ENCODE results near the gene HOXA10.
A peak's percentile ranks its signal among the peaks of the same experiment; 100 is the strongest.

HOXA10 gene

DNA sequence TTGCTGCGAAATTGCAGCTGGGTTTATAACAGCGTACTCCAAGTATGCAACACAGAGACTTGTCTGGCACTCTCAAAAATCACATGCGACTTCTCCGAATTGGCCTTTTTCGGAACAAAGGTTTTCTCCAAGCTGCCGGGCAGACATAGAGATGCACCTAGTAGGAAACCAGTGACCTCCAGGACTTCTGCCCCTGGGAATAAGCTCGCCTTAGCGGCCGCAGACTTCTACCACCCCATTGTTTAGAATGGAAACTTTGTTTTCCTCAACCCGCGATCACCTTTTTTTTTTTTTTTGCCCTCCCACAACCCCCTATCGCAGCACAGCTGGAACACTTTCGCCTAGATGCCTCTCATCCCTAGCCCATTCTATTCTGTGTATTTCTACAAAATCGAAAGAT, 4.9 kb upstream of the HOXA10 start:
- no peak for DNase-seq

DNA sequence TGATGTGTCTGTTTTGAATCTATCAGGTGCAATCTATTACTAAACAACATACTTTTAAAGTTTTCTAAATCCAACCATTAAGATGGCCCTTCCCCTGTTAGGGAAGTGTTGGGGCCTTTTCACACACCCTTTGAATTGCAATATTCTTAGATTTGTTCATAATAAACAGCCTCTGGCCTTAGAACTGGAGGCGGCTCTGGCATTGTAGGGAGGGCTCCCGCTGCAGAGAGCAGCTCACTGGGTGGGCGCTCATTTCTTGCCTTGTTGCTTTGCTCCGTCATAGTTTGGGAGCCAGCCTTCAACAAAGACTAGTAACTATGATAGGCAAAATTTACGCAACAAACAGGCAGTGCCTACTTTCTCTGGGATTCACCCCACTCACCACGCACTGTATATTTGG, 4.2 kb upstream of the HOXA10 start:
- DNase-seq: no peak

DNA sequence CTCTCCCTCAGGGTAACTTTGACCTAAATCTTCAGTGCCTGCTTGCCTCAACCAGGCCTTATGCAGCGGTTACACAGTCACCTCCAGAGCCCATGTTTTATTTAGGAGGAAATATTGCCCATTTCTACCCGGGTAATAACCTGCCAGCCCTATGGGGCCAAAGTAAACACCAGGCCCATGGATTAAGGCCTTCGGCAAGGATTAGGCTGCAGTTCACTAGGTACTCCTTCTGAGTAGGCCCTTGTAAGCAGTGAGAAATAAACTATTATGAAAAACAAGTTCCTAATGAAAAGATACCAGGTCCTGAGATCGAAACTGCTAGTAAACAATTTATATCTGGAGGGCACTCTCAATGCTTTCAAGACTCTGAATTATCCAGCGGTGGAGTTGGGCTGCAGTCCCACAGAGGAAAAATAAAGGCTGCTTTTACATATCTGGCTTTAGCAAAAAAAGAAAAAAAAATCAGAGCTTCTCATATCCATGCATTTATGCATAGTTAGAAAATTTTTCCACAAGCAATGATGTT, 3.7 kb upstream of the HOXA10 start:
- no peak for DNase-seq

DNA sequence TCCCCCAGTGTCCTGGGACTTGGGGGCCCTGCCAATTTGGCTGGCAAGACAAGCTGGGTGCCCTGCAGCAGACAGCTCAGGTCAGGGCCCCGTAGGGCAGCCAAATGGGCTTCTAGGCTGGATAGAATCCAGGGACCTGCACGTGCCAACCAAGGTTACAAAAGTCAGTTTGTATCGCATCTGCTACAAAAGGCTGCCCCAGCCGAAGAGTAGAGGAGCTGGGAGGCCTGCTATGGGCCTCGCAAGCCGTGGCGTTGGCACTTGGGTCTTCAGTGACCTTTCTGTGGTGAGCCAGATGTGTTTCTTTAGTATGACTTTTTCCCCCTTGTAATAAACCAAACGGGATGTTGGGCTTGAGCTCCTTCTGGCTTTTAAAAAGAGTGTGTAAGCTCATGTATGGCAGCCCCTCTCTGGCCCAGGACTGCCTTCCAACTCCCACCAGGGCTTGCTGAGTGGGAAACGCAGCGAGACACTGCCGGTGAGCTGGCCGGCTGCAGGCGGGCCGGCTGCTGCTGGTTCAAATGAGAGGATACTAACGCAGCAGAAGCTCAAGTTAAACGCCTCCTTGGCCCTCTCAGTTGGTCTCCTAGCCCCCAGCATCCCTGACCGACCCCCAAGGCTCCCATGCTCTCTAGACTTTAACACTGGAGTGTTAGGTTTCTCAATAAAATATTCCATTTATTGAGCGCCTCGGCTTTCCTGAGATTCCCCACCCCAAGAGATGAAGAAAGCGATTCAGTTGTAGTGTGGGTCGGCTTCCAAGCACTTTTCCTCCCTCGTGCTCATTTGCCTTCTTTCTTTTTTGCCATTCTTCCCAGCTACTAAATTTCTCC, 3.1 kb upstream of the HOXA10 start:
- DNase-seq: no peak

DNA sequence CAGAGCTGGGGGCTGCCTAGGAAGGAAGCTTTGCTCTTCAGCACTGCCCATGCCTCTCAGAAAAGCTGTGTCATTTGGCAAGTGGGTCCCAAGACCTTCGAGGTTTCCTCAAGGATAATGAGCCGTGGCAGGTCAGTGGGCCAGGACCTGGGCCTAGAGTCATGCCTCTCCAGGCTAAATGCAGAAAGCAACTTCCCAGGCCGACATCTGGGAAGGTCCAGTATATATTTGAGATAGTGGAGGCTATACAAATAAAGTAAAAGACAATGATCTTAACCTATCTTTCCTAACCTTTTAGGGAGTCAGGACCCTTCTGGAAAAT, 2.4 kb upstream of the HOXA10 start:
- no peak for DNase-seq

DNA sequence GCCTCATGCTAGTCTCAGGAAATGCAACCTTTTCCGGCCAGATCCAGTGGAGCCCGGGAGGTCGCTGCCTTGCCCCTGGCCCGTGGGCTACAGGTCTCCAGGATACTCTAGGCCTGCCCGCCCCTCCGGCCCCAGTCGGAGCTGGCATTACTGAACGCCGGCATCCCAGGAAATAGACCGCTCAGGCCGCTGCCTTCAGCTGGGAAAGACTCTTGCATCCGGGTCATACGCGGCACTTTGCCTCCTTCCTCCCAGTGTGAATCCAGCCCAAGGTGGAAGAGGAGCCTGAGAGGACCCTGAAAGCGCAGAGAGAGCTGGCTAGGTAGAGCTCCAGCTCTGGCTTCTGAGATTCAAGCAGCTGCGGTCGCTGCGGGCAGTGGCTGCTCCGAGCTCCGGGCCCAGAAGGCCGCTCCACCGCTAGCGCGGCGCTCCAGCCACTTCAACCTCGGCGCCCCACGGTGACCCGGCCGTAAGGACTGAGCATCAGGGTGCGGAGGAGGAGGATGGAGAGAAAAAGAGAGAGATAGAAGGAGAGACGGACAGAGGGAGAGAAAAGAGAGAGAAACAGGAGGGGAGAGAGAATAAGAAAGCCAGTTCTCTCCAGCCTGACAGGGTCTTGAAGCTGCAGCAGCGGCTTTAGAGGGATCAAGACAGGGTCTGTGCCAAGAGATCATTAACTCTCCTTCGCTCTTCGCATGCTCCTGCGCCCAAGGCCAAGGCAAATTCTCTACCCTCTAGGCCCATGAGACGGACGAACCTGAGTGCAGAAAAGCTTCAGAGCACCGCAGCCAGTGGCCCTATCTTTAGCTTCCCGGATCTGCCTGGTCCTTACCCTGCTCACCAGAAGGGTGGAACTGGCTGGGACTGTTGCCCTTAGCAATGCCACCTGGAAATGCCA, 1.8 kb upstream of the HOXA10 start:
- no peak for DNase-seq

DNA sequence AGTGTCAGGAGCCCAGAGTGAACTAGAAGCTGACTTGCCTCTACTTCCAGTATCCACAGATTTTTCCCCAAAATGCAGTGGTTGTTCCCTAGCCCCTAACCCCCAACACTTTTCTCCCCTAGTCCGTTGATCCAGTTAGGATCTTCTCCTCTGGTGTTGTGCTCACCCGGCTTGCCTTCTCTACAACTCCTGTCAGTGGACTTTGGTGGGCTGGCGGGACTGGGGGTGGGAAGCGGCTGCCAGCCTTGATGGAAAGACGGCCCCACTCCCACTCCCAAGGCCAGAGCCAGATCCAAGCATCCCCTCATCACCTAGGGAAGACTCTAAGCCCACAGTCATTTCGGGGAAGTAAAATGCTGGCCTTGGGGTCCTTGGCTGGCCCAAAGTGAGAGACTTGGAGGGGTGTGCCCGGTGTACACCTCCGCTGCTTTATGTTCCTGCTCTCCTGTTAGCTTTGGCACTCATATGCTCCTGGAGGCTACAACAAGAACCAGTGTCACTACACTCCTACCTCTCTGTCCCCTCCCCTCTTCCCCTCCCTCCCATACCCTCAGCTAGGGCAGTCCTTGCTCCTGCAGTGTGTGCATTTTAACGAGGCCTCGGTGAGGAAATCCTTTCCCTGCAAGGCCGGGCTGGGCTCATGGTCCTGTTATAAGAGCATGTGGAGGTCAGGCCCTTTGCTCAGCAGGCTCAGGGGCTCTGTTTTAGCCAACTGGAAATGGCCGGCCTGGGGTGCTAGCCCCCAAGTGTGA, 930 bp upstream of the HOXA10 start:
- peak; percentile 75 for DNase-seq

DNA sequence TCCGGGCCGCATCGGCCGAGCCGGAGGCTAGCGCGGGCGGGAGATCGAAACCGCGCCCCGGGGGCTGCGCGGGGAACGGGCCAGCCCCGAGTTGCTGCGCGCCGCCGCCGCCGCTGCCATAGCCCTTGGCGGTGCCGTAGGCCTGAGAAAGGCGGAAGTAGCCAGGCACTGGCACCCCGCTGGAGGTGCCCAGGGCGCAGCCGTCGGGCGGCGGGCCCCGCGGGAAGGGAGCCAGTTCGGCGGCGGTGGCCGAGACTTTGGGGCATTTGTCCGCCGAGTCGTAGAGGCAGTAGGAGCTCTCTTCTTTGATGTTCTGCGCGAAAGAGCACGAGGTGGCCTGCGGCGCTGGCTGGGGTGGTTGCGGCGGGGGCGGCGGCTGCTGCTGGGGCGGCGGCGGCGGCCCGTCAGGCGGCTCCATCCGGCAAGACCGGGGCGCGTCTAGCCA, 587 bp downstream of the HOXA10 start:
- DNase-seq: peak; percentile 44

DNA sequence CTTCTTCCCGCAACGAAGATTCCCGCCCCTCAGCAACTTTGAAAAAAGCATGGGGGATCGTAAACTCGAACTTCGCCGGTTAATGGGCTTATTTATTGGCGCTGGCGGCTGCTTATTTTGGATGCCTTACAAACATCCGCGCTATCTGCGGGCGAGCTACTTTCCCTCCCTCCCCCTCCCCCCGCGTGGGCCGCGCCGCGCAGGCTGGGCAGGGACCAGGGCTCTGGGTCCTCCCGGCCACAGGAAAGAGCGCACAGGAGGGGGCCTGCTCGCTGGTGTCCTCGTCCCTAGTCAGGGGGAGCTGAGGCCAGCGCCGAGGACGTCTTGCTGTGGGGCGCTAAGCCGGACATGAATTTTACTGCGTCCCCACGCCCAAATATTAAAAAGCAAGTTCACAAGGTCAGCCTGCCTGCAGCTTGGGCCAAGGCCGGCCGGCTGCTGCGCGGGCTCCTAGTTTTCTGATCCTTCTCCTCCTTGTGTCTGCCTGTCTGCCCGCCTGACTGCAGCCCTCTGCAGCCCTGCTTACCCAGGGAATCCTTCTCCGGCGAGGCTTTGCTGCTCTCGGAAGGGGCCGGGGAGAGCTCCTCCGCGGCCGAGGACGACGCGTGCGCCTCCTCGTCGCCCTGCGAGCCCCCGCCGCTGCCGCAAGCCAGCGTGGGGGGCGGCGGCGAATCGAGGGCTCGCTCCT, 1.2 kb downstream of the HOXA10 start:
- DNase-seq: peak; percentile 41

DNA sequence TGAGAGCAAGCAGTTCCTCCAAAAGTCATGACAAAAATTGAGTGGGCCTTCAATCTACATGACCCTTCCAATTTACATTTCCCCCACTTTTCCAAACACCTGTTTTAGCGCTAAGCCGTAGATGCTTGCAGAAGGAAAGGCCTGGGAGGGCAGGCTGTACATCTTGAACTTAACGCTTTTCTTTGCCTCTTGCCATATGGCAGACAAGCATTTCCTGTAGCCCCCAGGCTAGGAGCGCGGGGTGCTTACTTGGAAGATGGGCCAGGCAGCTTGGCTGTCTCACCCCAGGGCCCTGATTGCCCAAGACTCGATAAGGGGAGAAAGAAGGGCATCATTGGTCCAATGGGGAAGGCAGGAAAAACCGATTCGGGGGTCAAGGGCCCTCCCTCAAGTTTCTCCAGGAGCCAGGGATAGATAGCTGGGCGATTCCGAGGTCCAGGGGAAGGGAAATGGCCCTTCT, 1.8 kb downstream of the HOXA10 start:
- no peak for DNase-seq

DNA sequence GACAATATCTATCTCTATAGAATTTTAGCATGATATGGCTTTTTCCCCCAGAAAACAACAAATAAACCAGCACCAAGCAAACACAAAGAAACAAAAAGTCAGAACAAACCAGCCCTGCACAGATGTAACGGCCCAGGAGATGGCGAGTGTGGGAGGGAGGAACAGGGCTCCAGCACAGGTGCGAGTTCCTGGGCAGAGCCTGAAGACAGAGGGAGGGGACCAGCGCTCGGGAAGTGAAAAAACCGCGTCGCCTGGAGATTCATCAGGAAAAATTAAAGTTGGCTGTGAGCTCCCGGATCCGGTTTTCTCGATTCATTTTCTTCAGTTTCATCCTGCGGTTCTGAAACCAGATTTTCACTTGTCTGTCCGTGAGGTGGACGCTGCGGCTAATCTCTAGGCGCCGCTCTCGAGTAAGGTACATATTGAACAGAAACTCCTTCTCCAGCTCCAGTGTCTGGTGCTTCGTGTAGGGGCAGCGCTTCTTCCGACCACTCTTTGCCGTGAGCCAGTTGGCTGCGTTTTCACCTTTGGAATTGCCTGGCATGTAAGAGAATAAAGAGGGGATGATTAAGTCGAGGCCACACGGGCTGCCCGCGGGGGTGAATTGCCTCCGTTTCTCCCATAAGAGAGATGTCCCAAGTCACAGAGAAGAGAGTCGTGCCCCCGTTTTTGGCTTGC, 2.3 kb downstream of the HOXA10 start:
- peak; percentile 56 for DNase-seq

DNA sequence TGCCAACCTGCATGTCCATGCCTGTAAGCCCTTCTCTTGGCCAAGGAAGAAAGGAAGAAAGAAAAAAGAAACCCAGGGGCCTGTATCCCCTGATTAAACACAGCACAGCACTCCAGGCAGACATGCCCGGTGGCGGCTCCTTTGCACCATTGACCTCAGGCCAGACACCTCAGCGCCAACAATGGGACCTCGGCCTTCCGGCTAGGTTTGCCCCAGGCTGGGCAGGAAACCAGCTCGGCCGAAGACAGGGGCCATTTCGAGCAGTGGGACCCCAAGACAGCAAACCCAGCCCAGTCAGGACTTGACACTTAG, 2.8 kb downstream of the HOXA10 start:
- DNase-seq: no peak

DNA sequence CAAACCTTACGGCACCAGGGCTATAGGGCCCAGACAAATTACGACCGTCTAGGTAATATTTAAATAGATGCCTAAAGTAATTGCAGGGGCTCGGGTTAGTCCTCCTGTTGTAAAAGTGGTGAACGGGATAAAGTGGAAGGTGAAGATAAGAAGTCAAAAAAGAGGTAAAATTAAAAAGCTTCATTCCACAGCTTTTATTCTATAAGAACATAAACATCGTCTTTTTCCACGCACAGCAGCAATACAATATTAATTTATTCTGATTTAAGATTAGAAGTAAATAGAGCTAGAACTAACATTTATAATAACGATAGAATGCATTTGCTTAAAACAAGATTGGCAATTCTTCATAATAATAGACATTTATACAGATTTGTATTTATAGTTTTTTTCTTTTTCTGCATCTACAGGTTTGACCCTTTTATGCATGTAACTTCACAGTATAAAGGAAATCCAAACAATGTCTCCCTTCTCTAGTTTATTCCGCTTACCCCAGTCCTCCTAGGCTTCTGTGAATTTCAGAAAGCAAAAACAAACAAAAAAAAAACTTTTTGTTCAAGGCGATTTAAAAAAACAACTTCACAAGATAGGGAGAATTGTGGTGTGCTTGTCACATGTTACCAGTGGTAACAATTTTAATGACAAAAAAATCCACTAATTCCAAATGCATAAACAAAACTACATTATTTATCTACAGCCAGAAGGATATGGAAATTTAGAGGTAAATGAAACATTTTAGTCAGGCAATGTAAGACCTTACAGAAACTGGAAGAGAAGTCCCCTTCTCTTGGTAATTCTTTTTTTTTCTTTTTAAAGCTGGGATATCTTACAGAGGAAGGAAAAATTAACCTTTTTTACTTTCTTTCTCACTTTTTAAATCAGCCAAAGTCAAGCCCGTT, 3.4 kb downstream of the HOXA10 start:
- DNase-seq: no peak

DNA sequence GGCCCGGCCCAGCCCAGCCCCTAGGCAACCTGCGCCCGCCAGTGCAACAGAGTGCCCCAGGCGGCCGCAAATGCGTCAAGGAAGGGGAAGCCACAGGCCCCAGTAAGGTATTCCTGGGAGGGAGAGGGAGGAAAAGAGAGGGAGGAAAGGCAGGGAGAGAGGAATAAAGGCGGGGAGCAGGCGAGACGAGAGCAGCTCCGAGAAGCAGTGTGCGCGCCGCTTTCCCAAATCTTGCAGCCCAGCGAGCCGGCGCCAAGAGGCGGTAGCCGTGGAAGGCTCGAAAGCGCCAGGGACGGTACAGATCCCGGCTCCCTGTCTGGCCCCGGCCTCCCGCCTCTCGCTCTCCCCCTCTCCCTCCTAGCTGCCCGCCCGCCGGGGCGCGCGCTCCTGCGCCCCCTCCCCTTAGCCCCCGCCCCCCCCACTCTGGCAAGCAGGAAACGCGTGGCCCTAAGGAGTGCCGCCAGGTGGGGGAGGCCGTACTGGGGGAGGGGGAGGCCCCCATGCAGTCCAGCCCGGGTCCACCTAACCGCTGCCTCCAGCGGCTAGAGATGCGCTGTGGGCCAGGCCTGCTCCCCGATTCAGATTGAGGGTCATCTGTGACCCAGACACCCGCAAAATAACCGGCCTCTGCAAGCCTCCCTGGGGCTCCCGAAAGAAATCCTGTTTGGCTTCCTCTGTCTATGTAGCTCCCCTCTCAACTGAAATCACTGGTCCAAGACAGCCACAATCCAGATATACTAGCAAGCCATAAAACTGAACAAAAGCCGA, 4.3 kb downstream of the HOXA10 start:
- DNase-seq: peak; percentile 60

DNA sequence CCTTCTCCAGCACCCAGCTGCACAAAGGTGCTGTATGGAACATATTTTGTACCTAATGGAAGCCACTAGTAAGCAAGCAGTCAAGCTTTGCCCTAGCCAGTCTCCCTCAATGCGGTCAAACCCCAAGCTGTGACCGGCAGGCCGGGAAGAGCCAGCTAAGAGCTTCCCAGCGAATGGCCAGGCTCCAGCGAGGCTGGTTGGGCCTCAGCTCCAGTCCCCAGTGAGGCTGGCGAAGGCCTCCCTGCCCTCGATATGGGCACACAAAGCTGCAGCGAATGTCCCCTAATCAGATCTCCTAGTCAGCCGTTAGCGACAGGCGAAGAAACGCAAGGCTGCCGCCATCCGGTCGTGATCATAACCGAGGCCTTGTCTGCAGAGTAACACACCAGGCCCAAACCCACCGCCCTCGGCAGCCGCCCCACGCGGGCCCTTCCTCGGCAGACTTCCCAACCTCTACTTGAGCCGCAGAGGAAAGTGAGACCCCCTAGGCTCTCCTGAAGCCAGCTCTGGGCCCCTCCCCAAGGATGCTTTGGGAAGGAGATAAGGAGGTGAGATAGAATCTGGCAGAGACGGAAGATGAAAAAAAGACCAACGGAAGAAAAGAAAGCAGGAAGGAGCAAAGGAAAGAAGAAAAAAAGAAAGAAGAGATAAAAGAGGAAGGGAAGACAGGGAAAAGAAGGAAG, 5.7 kb downstream of the HOXA10 start:
- peak; percentile 44 for DNase-seq

DNA sequence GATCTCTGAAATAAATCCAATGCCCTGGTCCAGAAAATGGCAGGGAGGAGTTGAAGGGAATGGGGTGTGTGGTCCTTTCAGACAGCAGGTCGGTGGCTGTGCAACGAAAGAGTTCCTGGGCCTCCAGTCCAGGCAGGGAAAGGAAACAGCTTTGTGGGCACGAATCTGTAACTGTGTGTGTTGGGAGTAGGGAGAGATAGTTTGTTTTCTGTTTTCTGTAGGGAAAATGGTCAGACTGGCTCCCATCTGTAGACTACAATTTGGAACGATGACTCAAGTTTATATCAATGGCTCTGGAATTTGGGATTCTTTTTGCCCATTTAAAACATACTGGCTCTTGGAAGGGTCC, 6.2 kb downstream of the HOXA10 start:
- DNase-seq: no peak

DNA sequence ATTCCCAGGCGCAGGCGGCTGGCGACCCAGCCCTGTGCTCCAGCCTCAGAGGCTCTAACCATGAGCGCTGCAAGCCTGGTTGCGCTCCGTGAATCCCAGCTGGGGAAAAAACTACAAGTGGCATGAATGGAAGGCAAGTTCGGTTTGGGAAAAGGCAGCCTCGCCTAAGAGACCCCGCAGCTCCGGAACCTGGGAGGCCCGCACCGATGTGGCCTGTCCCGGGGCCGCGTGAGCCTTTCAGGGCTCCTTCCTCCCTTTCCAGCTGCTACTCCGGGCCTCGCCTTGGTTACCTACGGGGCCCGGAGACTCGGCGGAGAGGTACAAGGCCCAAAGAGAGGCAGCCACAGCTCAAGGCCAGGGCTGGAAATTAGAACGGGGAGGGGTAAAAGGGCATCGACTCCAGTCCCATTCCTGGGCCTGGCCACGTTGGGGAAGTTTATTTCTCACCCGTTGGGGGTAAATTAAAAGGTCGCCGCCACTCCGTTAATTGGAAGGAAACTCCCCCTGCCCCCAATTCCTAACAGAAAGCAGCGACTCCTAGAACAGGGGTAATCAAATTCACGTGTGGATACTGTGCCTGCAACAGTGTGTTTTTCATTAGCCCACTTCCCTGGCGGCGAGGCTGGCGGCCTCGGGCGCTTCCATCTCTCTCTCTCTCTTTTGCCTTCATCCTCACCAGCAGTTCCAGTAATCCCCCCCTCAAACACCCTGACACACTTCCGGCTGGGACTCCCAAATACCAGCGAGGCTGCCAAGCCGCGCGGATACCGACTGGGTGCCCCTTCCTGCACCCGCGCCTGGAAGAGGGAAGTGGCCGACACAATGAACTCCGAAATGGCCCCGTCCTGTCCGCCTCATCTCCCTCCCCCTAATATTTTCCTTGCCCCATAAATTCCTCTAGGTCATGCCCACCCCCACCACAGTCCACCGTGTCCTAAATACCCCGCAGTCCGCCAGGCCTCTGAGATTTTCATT, 7.3 kb downstream of the HOXA10 start:
- peak; percentile 47 for DNase-seq

DNA sequence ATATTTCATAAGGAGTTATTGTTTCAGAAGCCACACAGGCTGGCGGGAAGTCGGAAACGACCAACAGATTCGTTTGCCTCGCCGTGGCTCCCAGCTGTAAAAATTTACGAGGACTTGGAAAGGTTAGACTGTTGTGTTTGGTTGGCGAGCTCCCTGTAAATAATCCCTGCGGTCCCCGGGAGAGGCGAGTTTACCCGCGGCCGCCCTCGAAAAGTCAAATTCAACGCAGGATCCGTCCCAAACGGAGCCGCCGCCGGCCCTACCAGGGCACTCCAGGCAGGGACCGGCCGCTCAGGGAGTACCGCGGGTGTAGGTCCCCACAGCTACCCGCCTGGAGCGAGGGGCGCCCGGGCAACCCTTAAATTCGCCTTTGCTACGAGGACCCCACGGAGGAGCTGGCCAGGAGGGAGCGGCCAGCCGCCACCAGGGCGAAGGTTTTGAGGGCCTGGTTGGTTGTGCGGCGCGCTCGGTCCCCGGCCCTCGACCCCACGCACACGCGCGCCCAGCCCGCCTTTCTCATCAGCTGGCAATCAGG, 8.1 kb downstream of the HOXA10 start:
- DNase-seq: no peak
